HG03025 (cell line): ENCODE data around the gene PRKD3.

Experiments used
- ATAC-seq: cut with Tn5 transposase; IDR thresholded peaks from one replicate; pipeline ENCODE4 v1.9.1; 2021; ENCODE audit warnings: mild to moderate bottlenecking, moderate library complexity; ENCODE audit not compliant: unreplicated experiment, low FRiP score

Gene PRKD3

DNA sequence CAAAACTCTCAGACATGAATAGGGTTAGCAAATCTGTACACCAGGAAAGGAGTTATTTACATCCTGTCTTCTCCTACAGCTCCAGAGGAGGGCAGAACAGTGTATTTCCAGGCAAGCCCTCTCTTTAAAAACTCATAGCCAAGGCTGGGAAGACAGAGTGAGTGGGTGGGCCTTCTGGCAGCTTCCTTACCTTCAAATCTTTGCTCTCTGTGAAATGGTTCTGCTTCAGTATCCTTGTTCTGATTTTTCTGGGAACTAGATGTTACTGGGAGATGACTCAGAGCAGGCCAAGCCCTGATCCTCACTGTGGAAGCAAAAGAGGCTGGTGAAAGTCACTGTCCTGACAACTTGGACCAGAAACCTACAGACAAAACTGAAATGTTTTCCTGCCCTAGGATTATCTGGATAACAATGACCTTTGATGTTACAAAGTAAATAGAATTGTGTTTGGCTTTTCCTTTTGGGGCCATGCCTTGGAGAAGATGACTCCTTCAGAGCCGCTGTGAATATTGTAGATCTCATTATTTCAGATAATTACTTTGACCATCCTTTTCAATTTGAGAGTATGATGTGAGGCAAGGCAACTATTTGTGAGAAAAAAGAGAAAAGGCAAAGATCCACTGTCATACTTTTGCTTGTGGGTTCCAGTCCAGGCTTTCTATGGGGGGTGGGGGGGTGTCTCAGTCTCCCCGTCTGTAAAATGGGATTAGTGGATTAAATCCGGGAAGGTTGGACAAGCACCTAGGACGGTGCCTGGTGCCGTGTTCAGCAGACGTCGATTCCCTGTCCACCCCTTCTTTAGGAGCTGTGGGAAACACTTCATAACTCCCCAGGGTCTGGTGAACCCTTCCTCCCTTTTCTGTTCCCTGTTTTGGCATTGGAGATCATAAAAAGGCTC, 19.2 kb upstream of the PRKD3 start:
- no peak for ATAC-seq

DNA sequence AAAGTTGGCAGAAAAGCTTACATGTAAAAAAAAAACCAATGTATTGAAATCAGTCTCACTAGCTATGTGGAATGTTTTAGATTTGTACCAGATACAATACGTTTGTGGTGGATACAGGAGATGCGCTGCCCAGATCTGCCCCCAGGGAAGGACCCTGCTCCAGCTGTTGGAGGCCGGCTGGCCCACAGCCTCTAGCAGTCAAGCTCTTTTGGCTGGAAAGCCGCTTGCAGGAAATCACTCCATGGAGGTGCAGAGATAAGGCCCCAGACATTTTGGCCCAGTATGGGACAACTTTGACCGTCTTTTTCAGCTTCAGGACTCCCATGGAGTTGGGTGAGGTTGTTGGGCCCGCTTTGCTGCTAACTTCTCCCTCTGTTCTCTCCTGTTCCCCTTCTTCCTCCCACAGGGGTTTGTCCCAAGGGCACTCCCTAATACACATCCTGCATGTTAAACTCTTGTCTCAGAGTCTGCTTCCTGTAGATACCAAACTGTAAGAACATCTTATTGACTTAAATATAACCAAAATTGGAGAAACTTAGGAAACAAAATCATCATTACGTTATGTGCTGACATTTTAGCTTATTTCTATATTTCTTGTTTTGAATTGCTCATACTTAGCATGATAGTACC, 18.1 kb upstream of the PRKD3 start:
- ATAC-seq = no peak

DNA sequence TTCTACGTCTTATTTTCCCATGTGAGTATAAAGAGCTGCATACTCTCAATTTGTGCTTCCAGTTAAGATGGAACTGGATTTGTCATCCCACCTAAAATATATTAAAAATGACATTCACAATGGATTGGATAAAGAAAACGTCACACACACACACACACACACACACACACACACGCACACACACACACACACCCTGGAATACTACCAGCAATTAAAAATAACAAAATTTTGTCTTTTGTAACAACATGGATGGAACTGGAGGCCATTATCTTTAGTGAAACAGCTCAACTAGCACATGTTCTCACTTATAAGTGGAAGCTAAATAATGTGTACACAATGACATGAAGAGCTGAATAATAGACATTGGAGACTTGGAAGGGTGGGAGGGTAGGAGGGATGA, 16.0 kb upstream of the PRKD3 start:
- no peak for ATAC-seq

DNA sequence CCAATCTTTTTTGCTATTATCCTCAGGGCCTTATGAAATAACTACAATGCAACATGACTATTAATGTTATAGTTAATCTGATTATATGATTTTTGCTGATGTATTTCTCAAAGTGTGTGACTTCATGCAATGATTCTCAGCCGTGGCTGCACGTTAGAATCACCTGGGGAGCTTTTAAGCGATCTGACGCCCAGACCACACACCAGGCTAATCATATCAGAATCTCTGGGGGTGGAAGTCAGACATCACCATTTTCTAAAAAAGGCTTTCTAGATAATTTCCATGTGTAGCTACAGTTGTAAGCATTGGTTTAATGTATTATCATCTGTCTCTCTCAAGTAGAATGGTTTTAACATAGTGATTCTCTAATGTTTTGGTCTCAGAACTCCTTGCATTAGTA, 14.3 kb upstream of the PRKD3 start:
- no peak for ATAC-seq

DNA sequence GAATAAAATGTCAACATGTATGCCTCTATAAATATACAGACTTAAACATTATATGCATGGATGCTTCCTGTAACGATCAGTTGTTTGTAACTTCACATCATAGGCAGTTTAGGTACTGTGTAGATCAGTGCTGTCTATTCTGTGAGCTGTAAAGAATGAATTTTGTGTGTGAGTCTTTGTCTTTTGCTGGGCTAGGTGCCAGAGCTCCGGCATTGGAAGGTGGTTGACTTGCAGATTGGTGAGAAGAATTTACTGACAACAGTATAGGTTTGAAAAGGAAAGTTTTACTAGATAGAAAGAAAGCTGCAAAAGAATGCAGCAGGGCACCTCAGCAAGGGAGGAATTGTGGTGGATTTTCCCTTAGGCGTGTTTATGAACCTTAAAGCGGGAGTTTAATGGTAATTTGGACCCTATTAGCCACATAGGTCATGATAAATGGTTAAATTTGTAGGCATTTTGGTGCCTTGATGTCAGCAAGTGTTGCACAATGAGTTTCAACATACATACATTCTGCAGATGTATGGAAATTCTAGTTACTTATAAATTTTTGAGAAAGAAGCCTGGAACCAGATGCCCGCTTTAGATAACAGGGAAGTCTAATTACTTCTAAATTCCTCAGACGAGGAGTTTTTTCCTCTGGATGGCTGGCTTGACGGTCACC, 13.1 kb upstream of the PRKD3 start:
- no peak for ATAC-seq

DNA sequence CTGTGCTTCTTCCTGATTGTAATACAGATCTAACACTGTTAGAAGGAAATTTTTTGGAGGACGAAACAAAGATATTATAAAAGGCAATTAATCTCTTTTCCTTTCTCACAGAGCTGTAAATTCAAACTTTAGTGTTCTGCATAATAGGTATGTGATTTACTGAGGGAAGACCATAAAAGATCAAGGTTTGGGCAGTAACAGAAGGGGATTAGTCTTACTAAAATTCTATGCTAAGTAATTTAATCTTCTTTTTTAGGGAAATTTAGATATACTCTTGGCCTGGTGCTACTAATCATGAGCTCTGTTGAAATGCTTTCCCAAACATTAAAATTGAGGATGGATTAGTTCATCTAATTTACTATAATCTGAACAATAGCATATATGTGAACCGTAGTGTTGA, 11.0 kb upstream of the PRKD3 start:
- no peak for ATAC-seq

DNA sequence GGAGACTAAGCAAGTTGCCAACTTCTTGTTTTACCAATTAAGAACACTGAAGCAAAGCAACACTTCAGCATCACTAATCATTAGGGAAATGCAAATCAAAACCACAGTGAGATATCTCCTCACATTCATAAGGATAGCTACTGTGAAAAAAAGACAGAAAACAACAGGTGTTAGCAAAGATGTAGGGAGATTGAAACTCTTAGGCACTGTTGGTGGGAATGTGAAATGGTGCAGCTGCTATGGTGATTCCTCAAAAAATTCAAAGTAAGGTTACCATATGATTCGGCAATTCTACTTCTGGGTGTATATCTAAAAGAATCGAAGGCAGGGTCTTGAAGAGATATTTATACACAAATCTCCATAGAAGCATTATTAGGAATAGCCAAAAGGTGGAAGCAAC, 8.6 kb upstream of the PRKD3 start:
- no peak for ATAC-seq

DNA sequence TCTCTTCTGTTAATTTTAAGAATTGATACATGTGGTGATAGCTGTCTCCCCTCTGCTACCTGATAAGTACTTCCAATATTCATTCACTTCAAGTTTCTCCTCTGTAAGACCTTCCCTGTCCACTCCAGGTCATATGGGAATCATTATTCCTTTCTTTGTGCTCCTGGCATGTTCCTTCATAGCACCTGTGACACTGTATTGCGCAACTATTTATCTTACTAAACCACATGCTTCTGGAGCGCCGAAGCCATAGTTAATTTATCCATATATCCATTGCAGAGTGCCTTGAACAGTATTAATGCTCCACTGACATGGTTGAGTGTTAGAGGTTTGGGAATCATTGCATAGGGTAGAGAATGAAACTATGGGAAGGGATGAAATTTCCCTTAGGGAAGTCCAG, 7.9 kb upstream of the PRKD3 start:
- no peak for ATAC-seq

DNA sequence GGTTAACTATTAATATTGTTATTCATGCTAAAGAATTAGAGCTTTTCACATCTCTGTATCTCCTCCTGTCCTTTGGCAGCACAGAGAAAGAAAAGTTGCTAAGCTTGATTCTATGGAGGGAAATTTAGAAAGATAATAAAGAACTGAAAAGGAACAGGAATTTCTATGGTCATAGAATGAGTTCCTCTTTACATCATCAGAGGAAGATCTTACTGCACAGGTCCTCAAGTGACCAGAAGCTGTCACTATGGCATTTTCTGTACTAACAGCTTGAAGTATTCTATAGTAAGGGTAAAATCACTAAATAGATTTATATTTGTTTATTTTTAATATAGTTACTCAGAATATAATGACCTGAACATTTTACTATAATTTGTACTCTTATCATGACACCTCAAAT, 6.0 kb upstream of the PRKD3 start:
- ATAC-seq = no peak

DNA sequence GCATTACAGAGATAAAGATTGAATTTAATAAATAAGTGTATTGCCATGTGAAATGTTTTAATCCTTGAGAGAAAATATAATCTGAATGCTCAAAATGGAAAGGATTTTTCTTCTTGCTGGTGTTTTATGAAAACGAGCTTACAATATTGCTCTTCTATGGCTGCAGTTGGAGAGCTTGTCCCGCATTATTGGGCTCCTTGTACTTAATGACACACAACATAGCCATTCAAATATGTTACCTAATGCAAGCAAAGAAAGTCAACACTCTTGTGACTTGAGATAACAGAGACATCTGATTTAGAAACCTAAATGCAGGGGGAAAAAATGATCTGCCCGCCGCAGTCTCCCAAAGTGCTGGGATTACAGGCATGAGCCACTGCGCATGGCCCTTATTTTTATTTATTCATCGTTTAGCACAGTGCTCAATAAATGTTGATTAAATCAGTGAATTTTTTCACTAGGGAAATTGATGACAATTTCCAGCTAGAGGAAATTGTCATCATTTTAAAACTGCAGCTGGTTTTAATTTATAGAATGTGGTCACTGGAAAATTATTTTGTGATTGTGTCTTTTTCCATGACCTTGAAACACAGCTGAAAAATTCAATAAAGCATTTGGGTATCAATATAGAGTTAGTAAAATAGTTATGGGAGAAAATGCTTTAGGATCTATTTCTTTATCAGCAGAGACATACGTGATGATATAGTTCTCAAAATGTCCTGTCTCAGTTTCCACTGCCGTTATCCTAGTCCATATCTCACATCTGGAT, 2.4 kb upstream of the PRKD3 start:
- ATAC-seq = no peak

DNA sequence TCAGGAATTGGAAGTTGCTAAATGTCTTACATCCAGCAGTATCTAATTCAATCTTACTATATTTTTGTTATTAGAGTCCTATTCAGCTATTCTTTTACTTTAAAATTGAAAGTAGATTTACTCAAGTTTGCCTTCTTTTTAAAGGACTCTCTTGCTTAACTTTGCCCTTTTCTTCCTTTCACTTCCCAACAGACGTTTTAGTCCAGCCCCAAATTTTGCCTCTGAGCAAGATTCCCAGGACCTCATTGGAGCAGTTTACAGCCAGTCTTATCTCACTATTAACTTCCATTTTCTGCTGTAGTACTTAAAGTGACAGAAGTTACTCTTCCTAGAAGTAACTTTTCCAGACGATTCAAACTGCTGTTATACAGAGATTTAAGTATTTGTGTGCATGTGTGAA, 1.7 kb upstream of the PRKD3 start:
- no peak for ATAC-seq

DNA sequence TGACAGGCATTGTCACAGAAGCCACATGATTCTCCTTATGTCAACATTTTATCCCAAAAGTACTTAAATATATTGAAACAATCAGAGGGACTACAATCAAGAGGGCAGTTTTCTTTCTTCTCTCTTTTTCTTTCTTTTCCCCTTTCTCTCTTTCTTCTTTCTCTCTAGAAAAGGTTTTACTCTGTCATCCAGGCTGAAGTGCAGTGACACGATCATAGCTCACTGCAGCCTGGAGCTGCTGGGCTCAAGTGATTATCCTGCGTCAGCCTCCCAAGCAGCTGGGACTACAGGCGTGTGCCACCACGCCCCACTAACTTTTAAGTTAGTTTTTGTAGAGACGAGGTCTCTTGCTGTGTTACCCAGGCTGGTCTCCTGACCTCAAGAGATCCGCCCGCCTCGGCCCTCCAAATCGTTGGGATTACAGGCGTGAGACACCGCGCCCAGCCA, 1.0 kb upstream of the PRKD3 start:
- no peak for ATAC-seq

DNA sequence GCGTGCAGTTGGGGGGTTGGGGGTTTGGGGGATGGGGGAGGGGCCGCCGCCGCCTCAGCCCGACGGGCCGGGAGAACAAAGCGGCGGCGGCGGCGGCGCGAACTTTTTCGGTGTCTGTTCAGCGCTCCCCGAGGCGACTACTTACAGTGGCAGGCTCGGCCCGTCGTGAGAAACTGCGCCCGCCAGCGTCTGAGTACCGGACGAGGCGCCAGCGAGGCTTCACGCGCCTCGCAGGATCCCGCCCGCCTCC, 172 bp downstream of the PRKD3 start:
- no peak for ATAC-seq

DNA sequence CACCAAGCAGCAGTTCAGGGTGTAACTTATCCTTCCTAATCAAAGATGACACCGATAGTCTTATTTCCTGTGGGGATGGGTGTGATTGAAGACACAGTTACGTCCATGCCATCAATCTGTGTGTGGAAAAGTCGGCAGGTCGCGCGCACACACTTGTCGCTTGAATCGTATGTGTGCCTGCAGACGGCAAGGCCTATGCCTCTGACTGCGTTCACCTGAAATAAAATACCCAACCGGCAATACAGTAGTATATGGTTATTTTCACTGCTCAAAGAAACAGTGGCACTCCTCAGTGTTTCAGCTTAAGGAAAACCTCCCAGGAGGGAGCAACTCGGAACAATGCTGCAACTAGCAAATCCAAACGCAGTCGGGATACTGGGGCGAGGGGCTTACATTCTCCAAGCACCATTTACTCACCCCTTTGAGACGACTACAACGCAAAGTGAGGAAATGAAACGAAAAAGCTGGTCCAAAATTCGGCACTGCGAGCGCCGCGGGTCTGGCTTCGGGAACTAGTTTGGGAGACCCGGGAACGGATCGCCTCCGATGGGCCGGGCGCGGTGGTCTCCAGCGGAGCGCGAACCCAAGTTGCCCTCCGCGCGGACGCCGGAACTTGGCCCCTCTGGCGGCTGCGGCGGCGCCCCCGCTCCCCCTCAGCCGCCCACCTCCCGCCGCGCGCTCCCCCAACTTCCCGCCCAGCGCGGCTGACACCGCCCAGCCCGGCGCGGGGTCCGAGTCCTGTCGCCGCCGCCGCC, 675 bp downstream of the PRKD3 start:
- peak; percentile 21 for ATAC-seq

DNA sequence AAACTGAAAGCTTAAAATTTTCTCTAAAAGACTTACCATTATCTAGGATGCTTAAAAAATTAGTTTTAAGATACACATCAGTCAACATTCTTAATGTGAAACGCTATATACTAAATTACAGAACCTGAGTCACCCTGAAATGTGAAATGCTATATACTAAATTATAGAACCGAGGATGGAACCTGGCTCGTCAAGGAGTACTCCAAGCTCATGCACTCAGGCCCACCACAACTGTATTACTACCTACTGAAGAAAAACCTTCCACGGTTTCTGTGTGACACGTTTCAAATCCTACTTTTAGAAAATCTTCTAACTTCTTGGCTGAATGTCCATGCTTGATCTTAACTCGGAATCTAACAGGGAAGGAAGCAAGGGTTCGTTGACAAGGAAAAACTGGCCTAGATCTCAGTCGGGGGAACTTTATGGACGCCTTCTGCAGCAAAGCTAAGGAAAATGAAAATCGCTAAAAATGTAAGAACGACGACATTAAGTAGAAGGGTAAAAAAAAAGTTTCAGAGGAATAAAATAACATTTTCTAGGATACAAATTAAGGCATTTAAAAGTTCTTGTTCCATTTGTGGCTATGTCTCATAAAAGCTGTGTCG, 1.4 kb downstream of the PRKD3 start:
- no peak for ATAC-seq

DNA sequence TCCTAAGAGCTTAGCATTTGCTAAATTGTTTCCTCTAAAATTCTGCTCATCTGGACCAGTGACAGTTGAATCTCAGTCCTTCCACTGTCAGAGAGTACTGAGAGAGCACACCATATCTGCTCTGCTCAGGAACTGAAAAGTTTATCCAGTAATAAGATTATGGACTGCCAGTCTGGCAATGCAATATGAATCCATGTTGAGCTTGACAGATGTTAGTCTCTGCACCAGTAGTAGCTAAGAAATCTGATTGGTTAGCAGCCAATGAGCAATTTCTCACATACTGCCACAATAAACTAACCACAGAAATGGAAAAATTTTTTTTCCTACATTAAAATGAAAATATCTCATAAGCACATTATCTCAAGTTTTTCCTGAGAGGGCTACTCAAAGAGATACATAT, 2.3 kb downstream of the PRKD3 start:
- no peak for ATAC-seq

DNA sequence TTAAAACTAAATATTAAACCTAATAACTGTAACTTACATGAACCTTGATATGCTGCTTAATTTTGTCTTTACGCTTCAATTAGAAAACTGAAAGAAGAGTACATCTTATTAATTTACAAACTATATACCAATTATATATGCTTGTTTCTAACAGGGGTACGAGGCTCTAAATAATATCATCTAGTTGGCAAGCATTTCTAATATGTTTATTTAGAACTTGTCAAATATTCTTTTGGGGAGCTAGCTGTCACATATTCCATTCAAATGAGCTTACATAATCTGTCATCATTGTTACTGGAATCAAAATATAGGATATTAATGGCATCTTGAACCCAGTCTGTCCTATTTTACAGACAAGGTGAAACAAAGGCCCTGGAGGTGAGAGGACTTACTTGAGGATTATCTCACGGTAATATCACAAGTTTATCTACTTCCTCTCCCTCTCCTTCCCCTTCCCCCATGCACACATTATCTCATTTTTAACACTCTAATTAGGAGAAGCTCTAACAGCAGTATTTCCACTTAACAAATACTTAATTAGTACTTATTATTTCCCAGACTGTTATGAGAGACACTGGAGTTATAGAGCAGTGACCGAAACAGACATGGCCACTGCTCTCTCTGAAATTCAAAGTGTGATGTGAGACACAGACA, 3.5 kb downstream of the PRKD3 start:
- no peak for ATAC-seq

DNA sequence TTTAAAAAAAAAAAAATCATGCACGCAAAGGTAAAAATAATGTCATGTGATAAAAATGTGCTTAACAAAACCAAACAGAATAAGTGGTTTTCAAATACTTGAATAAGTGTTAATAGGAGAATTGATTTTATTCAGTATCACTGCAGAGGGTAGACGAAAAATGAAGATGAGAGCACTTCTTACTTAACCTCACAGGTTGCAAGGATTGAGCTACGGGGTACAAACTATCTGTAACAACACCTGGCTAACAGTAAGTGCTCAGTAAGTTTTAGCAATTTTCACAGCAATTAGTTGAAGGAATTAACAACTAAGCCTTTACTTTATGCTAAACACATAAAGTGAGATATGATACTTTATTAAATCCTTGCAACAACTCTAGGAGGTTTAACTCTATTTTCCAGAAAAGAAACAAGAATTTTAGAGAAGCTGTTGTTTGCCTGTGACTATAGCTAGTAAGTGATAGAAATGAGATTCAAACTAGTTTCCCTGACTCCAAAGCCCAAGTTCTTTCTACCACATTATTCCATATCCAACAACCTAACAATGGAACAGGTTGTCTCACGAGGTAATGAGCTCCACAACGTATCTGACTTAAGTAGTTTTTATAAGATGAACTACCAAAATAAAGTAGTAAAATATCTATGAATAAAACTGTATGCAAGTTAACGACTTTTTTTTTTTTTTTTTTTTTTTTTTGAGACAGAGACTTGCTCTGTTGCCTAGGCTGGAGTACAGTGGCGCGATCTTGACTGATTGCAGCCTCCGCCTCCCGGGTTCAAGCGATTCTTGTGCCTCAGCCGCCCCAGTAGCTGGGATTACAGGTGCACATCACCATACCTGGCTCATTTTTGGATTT, 4.7 kb downstream of the PRKD3 start:
- ATAC-seq = no peak

DNA sequence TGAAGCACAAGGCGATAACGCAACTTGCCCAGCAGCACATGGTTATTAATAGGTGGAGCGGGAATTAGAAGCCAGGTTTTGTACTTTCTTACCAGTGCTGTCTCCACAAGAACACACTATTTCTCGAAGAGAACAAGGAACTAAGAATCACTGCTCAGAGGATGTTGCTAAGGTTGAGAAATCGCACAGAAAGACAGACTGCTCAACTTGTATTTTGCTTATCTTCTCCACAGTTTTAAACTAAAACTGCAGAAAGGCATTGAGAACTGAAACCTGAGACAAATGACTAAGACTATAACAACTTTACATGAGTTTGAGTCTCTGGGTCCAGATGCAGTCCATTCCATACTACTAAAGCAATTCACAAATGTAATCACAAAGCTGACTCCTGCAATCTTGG, 6.2 kb downstream of the PRKD3 start:
- ATAC-seq = peak; percentile 76
